Activated CD8-positive, alpha-beta memory T cell treated with anti-CD3 and anti-CD28 coated beads for 36 hours (primary cell): ENCODE results near the gene DTX3. TPM values are rescaled to one million over a fixed set of nuclear protein-coding genes. Genes with fewer than 3 reads are reported as not detected.
"Not testable (repeated sequence)": the region's sequence is repeated elsewhere in the genome, so short reads cannot be mapped to it uniquely, and the experiment has no call there.

ENCODE experiments used
- CTCF ChIA-PET: fragments of 350-600 bp; sonication (Branson Sonifier 250); formaldehyde crosslinking; loops from one replicate; lab custom pipeline; 2021; ENCODE audit warnings: antibody characterized with exemption; lab: Charles Lee
- POLR2A ChIA-PET: fragments of 350-600 bp; sonication (Branson Sonifier 250); formaldehyde crosslinking; loops from one replicate; lab custom pipeline; 2021; ENCODE audit warnings: antibody characterized with exemption; lab: Charles Lee
- total RNA-seq, 2 experiments: library from RNA; stranded (reverse); gene quantifications; one replicate each; pipeline ENCODE4 v1.2.3, GENCODE V29; 2021

Gene DTX3
- total RNA-seq = 10 to 100 TPM; 13.3 to 14.5 TPM

GRCh38 chr12:57604454-57604991 is at the start of gene DTX3:
DTX3 (plus strand) TSS chr12:57604824; CDS start chr12:57606518, 1,694 bp downstream.
- ChIA-PET POLR2A (no interaction called here), CTCF (interaction anchor here (0.6 to 1.5 kb wide), 4 partner anchors 10 to 159 kb away, joined by 3 to 4 read pairs (median 3); no protein-coding TSS in a partner anchor)

DNA sequence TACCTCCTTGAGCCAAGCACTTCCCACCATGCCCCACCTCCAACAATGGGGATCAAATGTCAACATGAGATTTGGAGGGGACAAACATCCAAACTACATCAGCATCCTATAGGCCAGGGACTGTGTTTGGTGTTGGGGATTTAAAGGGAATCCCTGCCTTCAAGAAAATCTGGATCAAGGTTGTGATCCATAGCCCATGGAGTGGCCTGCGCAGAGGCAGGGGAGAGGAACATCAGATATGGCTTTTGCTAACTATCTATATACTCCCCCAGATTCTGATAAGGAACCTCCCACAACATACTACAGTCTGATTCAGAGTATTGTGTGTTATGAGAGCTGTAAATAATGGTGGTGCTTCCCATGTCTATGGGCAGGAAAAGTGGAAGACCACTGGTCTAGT is 49.7 kb upstream of the DTX3 start:
- ChIA-PET CTCF (no interaction called here), POLR2A (no interaction called here)

- ChIA-PET POLR2A (no interaction called here), CTCF (interaction anchor here (0.6 kb wide), 1 partner anchor 15 kb away, joined by 3 read pairs; no protein-coding TSS in a partner anchor)
Measured at GRCh38 chr12:57558864-57559263, 45.8 kb upstream of the DTX3 start.

DNA sequence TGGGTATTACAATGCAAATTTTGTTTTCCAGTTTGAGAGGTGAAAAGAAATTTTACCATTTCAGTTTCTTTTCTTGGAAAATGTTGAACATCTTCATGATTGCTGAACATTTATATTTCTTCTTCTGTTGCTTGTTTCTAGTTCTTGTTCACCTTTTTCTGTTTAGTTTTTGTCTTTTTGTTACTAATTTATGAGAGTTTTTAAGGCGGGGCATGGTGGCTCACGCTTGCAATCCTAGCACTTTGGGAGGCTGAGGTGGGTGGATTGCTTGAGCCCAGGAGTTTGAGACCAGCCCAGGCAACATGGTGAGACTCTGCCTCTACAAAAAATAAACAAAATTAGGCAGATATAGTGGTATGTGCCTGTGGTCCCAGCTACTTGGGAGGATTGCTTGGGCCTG is 44.1 kb upstream of the DTX3 start:
- POLR2A ChIA-PET = no interaction called here
- CTCF ChIA-PET = no interaction called here

DNA sequence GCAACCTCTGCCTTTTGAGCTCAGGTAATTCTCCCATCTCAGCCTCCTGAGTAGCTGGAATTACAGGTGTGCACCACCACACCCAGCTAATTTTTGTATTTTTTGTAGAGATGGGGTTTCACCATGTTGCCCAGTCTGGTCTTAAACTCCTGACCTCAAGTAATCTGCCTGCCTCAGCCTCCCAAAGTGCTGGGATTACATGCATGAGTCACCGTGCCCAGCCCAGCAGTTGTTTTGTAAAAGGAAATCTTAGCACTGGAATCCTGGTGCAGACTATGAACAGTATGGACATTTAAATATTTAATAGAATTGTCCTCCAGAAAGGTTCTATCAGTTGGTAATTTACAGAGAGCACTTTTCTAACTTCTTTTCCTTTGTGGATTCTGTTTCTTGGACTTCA is 43.5 kb upstream of the DTX3 start:
- POLR2A ChIA-PET = not testable (repeated sequence)
- CTCF ChIA-PET = interaction anchor here (2.1 kb wide), 1 partner anchor 22 kb away, joined by 7 read pairs; no protein-coding TSS in a partner anchor

DNA sequence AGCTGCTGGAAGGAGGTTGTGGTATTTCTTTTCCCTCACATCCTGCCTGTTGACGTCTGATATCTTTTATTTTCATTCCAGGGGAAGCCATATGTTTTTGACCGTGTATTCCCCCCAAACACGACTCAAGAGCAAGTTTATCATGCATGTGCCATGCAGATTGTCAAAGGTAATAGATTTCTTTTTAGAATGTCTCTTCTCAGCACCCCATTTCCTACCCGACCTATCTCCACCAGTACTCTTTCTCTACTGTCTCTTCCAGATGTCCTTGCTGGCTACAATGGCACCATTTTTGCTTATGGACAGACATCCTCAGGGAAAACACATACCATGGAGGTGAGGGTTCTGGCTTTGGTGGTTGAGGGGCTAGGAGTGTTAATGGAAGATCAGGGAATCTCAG is 41.3 kb upstream of the DTX3 start:
- ChIA-PET POLR2A (no interaction called here), CTCF (no interaction called here)

GRCh38 chr12:57564178-57564740 is 40.4 kb upstream of the DTX3 start:
- CTCF ChIA-PET = interaction anchor here (0.5 to 1.1 kb wide), 2 partner anchors 69 to 1512 kb away, joined by 3 read pairs; partner anchors contain the start of gene B4GALNT1

GRCh38 chr12:57568838-57569237 is 35.8 kb upstream of the DTX3 start:
- ChIA-PET POLR2A (no interaction called here), CTCF (interaction anchor here (1.3 kb wide), 1 partner anchor 15 kb away, joined by 3 read pairs; no protein-coding TSS in a partner anchor)

More at GRCh38 chr12:57564178-57564740, 40.4 kb upstream of the DTX3 start:
- POLR2A ChIA-PET = no interaction called here

DNA sequence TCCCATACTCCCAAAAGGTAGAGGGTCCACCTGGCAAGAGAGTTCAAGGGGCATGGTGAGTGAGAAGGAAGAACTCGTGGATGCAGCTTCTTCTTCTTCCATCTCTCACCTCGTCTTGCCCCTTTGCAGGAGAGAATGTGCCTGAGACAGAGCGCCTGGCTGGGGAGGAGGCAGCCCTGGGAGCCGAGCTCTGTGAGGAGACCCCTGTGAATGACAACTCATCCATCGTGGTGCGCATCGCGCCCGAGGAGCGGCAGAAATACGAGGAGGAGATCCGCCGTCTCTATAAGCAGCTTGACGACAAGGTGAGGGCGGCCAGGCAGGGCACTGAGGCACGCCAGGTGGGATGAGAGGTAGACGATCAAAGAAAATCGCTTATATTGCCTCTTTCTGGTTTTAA is 34.8 kb upstream of the DTX3 start:
- ChIA-PET CTCF (interaction anchor here (2.1 kb wide), 1 partner anchor 14 kb away, joined by 6 read pairs; no protein-coding TSS in a partner anchor), POLR2A (no interaction called here)

DNA sequence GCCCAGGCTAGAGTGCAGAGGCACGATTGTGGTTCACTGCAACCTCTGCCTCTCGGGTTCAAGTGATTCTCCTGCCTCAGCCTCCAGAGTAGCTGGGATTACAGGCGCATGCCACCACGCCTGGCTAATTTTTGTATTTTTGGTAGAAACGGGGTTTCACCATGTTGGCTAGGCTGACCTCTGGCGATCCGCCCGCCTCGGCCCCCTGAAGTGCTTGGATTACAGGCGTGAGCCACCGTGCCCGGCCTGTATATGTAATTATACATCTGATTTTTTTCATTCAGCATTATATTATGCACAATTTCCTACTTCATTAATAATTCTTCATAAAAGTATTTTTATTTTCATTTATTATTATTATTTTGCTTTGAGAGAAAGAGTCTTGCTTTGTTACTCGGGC is 34.2 kb upstream of the DTX3 start:
- CTCF ChIA-PET = interaction anchor here (0.6 to 2.1 kb wide), 3 partner anchors 13 to 919 kb away, joined by 3 to 6 read pairs (median 3); no protein-coding TSS in a partner anchor
- POLR2A ChIA-PET = not testable (repeated sequence)

- POLR2A ChIA-PET = no interaction called here
- CTCF ChIA-PET = interaction anchor here (0.7 to 1.0 kb wide), 2 partner anchors 9 to 72 kb away, joined by 3 read pairs; no protein-coding TSS in a partner anchor
Measured at GRCh38 chr12:57571926-57572762, 32.5 kb upstream of the DTX3 start.

DNA sequence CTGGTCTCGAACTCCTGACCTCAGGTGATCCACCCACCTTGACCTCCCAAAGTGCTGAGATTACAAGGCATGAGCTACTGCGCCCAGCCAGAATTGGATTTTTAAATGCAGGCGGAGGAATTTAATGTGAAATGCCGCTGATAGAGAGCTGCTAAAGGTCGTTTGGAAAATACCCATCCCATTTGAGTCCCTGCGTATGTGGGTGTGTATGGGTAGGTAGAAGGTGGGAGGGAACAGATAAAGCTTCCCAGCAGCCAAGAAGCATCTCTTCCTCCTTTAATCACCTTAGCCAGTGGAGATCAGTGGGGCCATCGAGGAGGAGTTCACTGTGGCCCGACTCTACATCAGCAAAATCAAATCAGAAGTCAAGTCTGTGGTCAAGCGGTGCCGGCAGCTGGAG is 29.8 kb upstream of the DTX3 start:
- POLR2A ChIA-PET = no interaction called here
- CTCF ChIA-PET = interaction anchor here (1.8 kb wide), 1 partner anchor 9 kb away, joined by 12 read pairs; no protein-coding TSS in a partner anchor

- ChIA-PET CTCF (interaction anchor here (1.8 kb wide), 1 partner anchor 8 kb away, joined by 12 read pairs; no protein-coding TSS in a partner anchor), POLR2A (no interaction called here)
Measured at GRCh38 chr12:57575771-57576612, 28.6 kb upstream of the DTX3 start.

GRCh38 chr12:57576613-57577160 is 27.9 kb upstream of the DTX3 start:
- CTCF ChIA-PET = no interaction called here
- POLR2A ChIA-PET = no interaction called here

GRCh38 chr12:57577981-57578758 is 26.5 kb upstream of the DTX3 start:
- CTCF ChIA-PET = interaction anchor here (7.7 kb wide), 1 partner anchor 43 kb away, joined by 67 read pairs; no protein-coding TSS in a partner anchor
- POLR2A ChIA-PET = no interaction called here

DNA sequence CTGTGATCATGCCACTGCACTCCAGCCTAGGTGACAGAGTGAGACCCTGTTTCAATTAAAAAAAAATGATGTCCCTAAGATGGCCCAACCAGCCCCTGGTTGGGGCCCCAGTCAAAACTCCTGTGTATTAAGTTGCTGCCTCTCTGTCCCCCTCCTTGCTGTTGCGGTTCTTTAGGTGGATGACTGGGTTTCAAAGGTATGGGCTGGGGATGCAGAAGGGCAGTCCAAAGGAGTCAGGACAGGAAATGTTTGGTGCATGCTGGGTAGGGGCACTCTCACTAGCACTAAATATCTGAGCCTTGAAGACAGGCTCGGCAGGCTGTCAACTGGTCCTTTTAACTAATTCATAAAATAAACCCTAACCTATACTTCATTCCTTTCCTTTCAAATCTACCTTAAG is 25.6 kb upstream of the DTX3 start:
- ChIA-PET POLR2A (no interaction called here), CTCF (interaction anchor here (7.7 kb wide), 1 partner anchor 42 kb away, joined by 67 read pairs; no protein-coding TSS in a partner anchor)

GRCh38 chr12:57579677-57580465 is 24.8 kb upstream of the DTX3 start:
- ChIA-PET CTCF (interaction anchor here (7.7 kb wide), 1 partner anchor 41 kb away, joined by 67 read pairs; no protein-coding TSS in a partner anchor), POLR2A (no interaction called here)
